NCI-H146 treated with DMSO at 0.1 percent for 48 hours (cell line): ENCODE results near the gene CD151.
A peak's percentile ranks its signal among the peaks of the same experiment; 100 is the strongest.

Experiments
- DNase-seq: peaks from one replicate; lab custom pipeline; 2025; ENCODE audit not compliant: unreplicated experiment; lab: John Stamatoyannopoulos, UW

The CD151 gene

GRCh38 chr11:832529-833113, at the start of gene CD151:
TSS of gene CD151 (plus strand) at chr11:832952. CDS start at chr11:836070, 3,118 bp downstream.
- no peak for DNase-seq

- DNase-seq, result peak; percentile 25
Observed at GRCh38 chr11:783581-784015, 49.2 kb upstream of the CD151 start.

- DNase-seq, result no peak
Observed at GRCh38 chr11:786235-787083, 46.3 kb upstream of the CD151 start.

- DNase-seq, result no peak
Observed at GRCh38 chr11:787084-787675, 45.6 kb upstream of the CD151 start.

- no peak for DNase-seq
Observed at GRCh38 chr11:788009-788640, 44.6 kb upstream of the CD151 start.

- DNase-seq, result peak; percentile 13
Observed at GRCh38 chr11:788953-789940, 43.5 kb upstream of the CD151 start.

GRCh38 chr11:789943-790342, 42.8 kb upstream of the CD151 start, which contains the start of gene CEND1:
TSS of gene CEND1 (minus strand) at chr11:790090. CDS start at chr11:788576, 1,514 bp downstream.
- DNase-seq, result no peak

GRCh38 chr11:790721-791564, 41.8 kb upstream of the CD151 start:
- DNase-seq, result no peak

- no peak for DNase-seq
Observed at GRCh38 chr11:791658-792534, 40.9 kb upstream of the CD151 start.

GRCh38 chr11:792535-792821, 40.3 kb upstream of the CD151 start:
- no peak for DNase-seq

- DNase-seq, result no peak
Observed at GRCh38 chr11:792873-793272, 39.9 kb upstream of the CD151 start.

GRCh38 chr11:793556-793955, 39.2 kb upstream of the CD151 start:
- DNase-seq, result no peak

GRCh38 chr11:794013-794765, 38.6 kb upstream of the CD151 start:
- no peak for DNase-seq

GRCh38 chr11:794766-795633, 37.8 kb upstream of the CD151 start:
- no peak for DNase-seq

- DNase-seq, result no peak
Observed at GRCh38 chr11:795634-796564, 36.9 kb upstream of the CD151 start.
